ENCODE measurements around the gene OCA2. TPM values are rescaled to one million over a fixed set of nuclear protein-coding genes. Genes with fewer than 3 reads are reported as not detected.

The OCA2 gene
- total RNA-seq, 1 experiment from 2014 or later, result 0.13 TPM

- no peak overlapping the region for H3K27ac ChIP-seq (ENCODE audit: low read length)
- TF ChIP-seq REST (IDR thresholded peaks at IDR 0.05; ENCODE audit: insufficient read depth in 1 of 2, low read depth in 2 of 2, low read length in 1 of 2), result no peak
- TF ChIP-seq POLR2AphosphoS5 (IDR thresholded peaks at IDR 0.05; ENCODE audit: low read depth, low read length), result no peak
- TF ChIP-seq CTCF (IDR thresholded peaks at IDR 0.05), result no peak
- TF ChIP-seq SIN3A (IDR thresholded peaks at IDR 0.05; ENCODE audit: borderline replicate concordance, insufficient read depth, low read depth, low read length), result no peak
- TF ChIP-seq TCF7L2 (IDR thresholded peaks at IDR 0.05; ENCODE audit: low read depth, low read length), result no peak
- in situ Hi-C loops (cut with HindIII; ENCODE audit: low pct_unique_long_range_greater_than_20kb, low sequenced_read_pairs), result no loop called here
- ATAC-seq (no peak), DNase-seq (ENCODE audit: low read depth, low spot score) (no peak)
- intact Hi-C loops (cut with micrococcal nuclease; ENCODE audit: unreplicated experiment), result no loop called here
- POLR2A ChIA-PET, result no interaction called here
- no peak overlapping the region for H3K4me3 ChIP-seq (ENCODE audit: low read depth in 2 of 2, low read length in 2 of 2)
- no peaks in the 10 kb centered on the region for H3K9me3 ChIP-seq (ENCODE audit: control insufficient read depth, insufficient read depth, low read depth, low read length)
- no TSS peak for BruUV-seq (replicated peaks)
- H3K36me3 ChIP-seq (ENCODE audit: control insufficient read depth, insufficient read depth, low read length), result no peaks in the 10 kb centered on the region
- H3K27me3 ChIP-seq (ENCODE audit: control insufficient read depth, insufficient read depth, low read length), result no peaks in the 10 kb centered on the region
- CTCF ChIA-PET, result interaction anchor here (0.5 kb wide), 1 partner anchor 111 kb away, joined by 3 read pairs; no protein-coding TSS in a partner anchor
- no peaks in the 10 kb centered on the region for H3K4me1 ChIP-seq (ENCODE audit: control insufficient read depth, insufficient read depth, low read length)
These were observed 352.6 kb downstream of the OCA2 start for GRCh38 chr15:27746401-27746955.

- Histone ChIP-seq H3K27me3 (ENCODE audit: control insufficient read depth, insufficient read depth, low read length) (no peaks in the 10 kb centered on the region), H3K4me3 (ENCODE audit: low read depth in 2 of 2, low read length in 2 of 2) (no peak overlapping the region), H3K9me3 (ENCODE audit: control insufficient read depth, insufficient read depth, low read depth, low read length) (no peaks in the 10 kb centered on the region), H3K27ac (ENCODE audit: low read length) (no peak overlapping the region), H3K4me1 (ENCODE audit: control insufficient read depth, insufficient read depth, low read length) (no peaks in the 10 kb centered on the region), H3K36me3 (ENCODE audit: control insufficient read depth, insufficient read depth, low read length) (no peaks in the 10 kb centered on the region)
- in situ Hi-C loops (cut with HindIII; ENCODE audit: low pct_unique_long_range_greater_than_20kb, low sequenced_read_pairs), result no loop called here
- no TSS peak for BruUV-seq (replicated peaks)
- DNase-seq (ENCODE audit: low read depth, low spot score) (no peak), ATAC-seq (no peak)
- intact Hi-C loops (cut with micrococcal nuclease; ENCODE audit: unreplicated experiment), result no loop called here
- POLR2A ChIA-PET, result no interaction called here
- CTCF ChIA-PET, result no interaction called here
- TF ChIP-seq SIN3A (IDR thresholded peaks at IDR 0.05; ENCODE audit: borderline replicate concordance, insufficient read depth, low read depth, low read length), result no peak
- TF ChIP-seq POLR2AphosphoS5 (IDR thresholded peaks at IDR 0.05; ENCODE audit: low read depth, low read length), result no peak
- no peak for TF ChIP-seq CTCF (IDR thresholded peaks at IDR 0.05)
- TF ChIP-seq TCF7L2 (IDR thresholded peaks at IDR 0.05; ENCODE audit: low read depth, low read length), result no peak
- no peak for TF ChIP-seq REST (IDR thresholded peaks at IDR 0.05; ENCODE audit: insufficient read depth in 1 of 2, low read depth in 2 of 2, low read length in 1 of 2)
These were observed 354.5 kb downstream of the OCA2 start for GRCh38 chr15:27744641-27745040.

Measured in Panc1 (cell line).